LHCN-M2 (cell line): ENCODE measurements around the gene CYP51A1. TPM values are rescaled to one million over a fixed set of nuclear protein-coding genes. Genes with fewer than 3 reads are reported as not detected.

Source experiments
- total RNA-seq: library from RNA; depleted of rRNA; stranded (reverse); fragments of >200 nt; gene quantifications from 2 replicates; pipeline ENCODE4 v1.2.3, GENCODE V29; 2014; rRNA removed

The CYP51A1 gene
- total RNA-seq, 1 experiment from 2014 or later, result 68.6 TPM

Other genes with a start within 250 kb of the CYP51A1 start
- gene AKAP9, start 193.6 kb downstream of the CYP51A1 start, total RNA-seq, result 39.3 and 42.3 TPM in 2 replicates
- gene LRRD1, start 44.7 kb upstream of the CYP51A1 start, total RNA-seq, result 0.06 TPM in 1 of 2 replicates, not detected in the other
- gene KRIT1, start 111.4 kb upstream of the CYP51A1 start, total RNA-seq, result 66.6 and 71.3 TPM in 2 replicates
- gene ANKIB1, start 111.5 kb upstream of the CYP51A1 start, total RNA-seq, result 41.6 and 42.9 TPM in 2 replicates